Sigmoid colon (tissue), 7 donors: ENCODE measurements around the gene LHB. TPM values are rescaled to one million over a fixed set of nuclear protein-coding genes. Genes with fewer than 3 reads are reported as not detected.
A peak's percentile ranks its signal among the peaks of the same experiment; 100 is the strongest.

Source experiments
- DNase-seq: peaks from one replicate; pipeline ENCODE4 v3.0.0-alpha.2; 2019
- H3K27ac ChIP-seq, 4 donors: fragments of 200-600 bp; sonication (generic); one replicate each; pipeline ENCODE4 v1.5.1; 2016 to 2019; ENCODE audit warnings: mild to moderate bottlenecking in 1 of 4
- H3K27me3 ChIP-seq, 3 donors: fragments of 200-600 bp; sonication (generic); one replicate each; pipeline ENCODE4 v1.5.1; 2019; ENCODE audit warnings: mild to moderate bottlenecking in 1 of 3
- H3K36me3 ChIP-seq, 4 donors: fragments of 200-600 bp; sonication (generic); one replicate each; pipeline ENCODE4 v1.5.1; 2016 to 2019
- H3K4me1 ChIP-seq, 4 donors: fragments of 200-600 bp; sonication (generic); one replicate each; pipeline ENCODE4 v1.5.1; 2017 to 2019
- H3K4me3 ChIP-seq, 4 donors: fragments of 200-600 bp; sonication (generic); one replicate each; pipeline ENCODE4 v1.5.1; 2017 to 2019; ENCODE audit warnings: mild to moderate bottlenecking in 2 of 4, moderate library complexity in 1 of 4
- H3K9me3 ChIP-seq, 4 donors: fragments of 200-600 bp in 3 of 4; sonication (generic) in 3 of 4; one replicate each; pipeline versions ENCODE4 v1.5.1 to v1.6.1; 2013 to 2019
- CTCF ChIP-seq, 4 experiments: fragments of 450-650 bp in 3 of 4; fragments of 200-600 bp in 1 of 4; IDR thresholded peaks; one replicate each; pipeline ENCODE4 v1.5.1; 2016 to 2019; ENCODE audit warnings: antibody characterized with exemption in 4 of 4, mild to moderate bottlenecking in 3 of 4, moderate library complexity in 2 of 4
- EP300 ChIP-seq, 4 donors: sonication (generic); formaldehyde crosslinking; IDR thresholded peaks; one replicate each; pipeline ENCODE4 v1.6.1; 2017; ENCODE audit warnings: antibody characterized with exemption in 4 of 4
- POLR2A ChIP-seq, 2 donors: fragments of 450-650 bp; IDR thresholded peaks; one replicate each; pipeline ENCODE4 v1.6.1; 2016; ENCODE audit warnings: antibody characterized with exemption in 2 of 2, mild to moderate bottlenecking in 2 of 2, moderate library complexity in 2 of 2
- POLR2AphosphoS5 ChIP-seq, 4 donors: sonication (generic); formaldehyde crosslinking; IDR thresholded peaks; one replicate each; pipeline ENCODE4 v1.6.1; 2017; ENCODE audit warnings: antibody characterized with exemption in 4 of 4
- WGBS, 2 donors: extraction: QIAGEN DNeasy Blood & Tissue Kit; methylation state at CpG; one replicate each; pipeline ENCODE4 v1.1.7; 2013; 5-methylcytosine and 5-hydroxymethylcytosine counted together
- intact Hi-C: fragments of 100-400 bp; cut with DNase I; formaldehyde crosslinking; loops from one replicate; pipeline ENCODE4 v1.15.1; 2023
- polyA plus RNA-seq, 3 donors: library from polyadenylated mRNA; stranded (reverse); fragments of 200-250 nt; gene quantifications; one replicate each; pipeline ENCODE4 v1.2.3, GENCODE V29; 2013
- total RNA-seq, 4 donors: library from RNA; depleted of rRNA; stranded (reverse); fragments of >200 nt; gene quantifications; one replicate each; pipeline ENCODE4 v1.1.0, GENCODE V29; 2016
- donor health status: healthy with polysubstance abuse.
- donor health status: Bipolar disorder and iron deficiency.
- donor health status: healthy.

Gene LHB
- total and polyA plus RNA-seq, 7 donors = not detected

- no peaks in the 10 kb centered on the region for H3K9me3 ChIP-seq
- TF ChIP-seq EP300 (IDR thresholded peaks at IDR 0.05) (no peak), POLR2AphosphoS5 (IDR thresholded peaks at IDR 0.05) (no peak), CTCF (IDR thresholded peaks at IDR 0.05) (no peak), POLR2A (IDR thresholded peaks at IDR 0.05) (no peak)
- no peak overlapping the region for H3K4me3 ChIP-seq
- H3K27me3 ChIP-seq = no peaks in the 10 kb centered on the region
- 93 to 95% methylated on average over 3 of the region's 3 CpGs for WGBS, 2 donors
- H3K36me3 ChIP-seq = peaks cover 8 to 74% (median 24%) of the 10 kb centered on the region in 4 donors
- intact Hi-C loops = no loop called here
- H3K4me1 ChIP-seq = peaks cover 0 to 14% (median 13%) of the 10 kb centered on the region in 4 donors
- DNase-seq = no peak
- H3K27ac ChIP-seq = no peak overlapping the region
Observed at GRCh38 chr19:48986211-48986610, 30.7 kb downstream of the LHB start.

- Histone ChIP-seq H3K36me3 (peaks cover 8 to 78% (median 24%) of the 10 kb centered on the region in 4 donors), H3K27ac (no peak overlapping the region)
- 95 to 97% methylated on average over 13 of the region's 13 CpGs for WGBS, 2 donors
Observed at GRCh38 chr19:48985711-48986110, 31.2 kb downstream of the LHB start.

GRCh38 chr19:48982280-48982679 lies 34.6 kb downstream of the LHB start:
- intact Hi-C loops = no loop called here
- Histone ChIP-seq H3K27ac (no peak overlapping the region), H3K36me3 (peaks cover 8 to 70% (median 20%) of the 10 kb centered on the region in 4 donors), H3K4me3 (no peak overlapping the region), H3K4me1 (peaks cover 0 to 16% (median 14%) of the 10 kb centered on the region in 4 donors), H3K9me3 (no peaks in the 10 kb centered on the region), H3K27me3 (no peaks in the 10 kb centered on the region)
- no peak for DNase-seq
- WGBS, 2 donors = 97% methylated on average over 9 of the region's 9 CpGs
- TF ChIP-seq EP300 (IDR thresholded peaks at IDR 0.05) (no peak), POLR2AphosphoS5 (IDR thresholded peaks at IDR 0.05) (no peak), POLR2A (IDR thresholded peaks at IDR 0.05) (no peak), CTCF (IDR thresholded peaks at IDR 0.05) (no peak)

More at GRCh38 chr19:48985711-48986110, 31.2 kb downstream of the LHB start:
- Histone ChIP-seq H3K4me1 (peaks cover 0 to 9% (median 8%) of the 10 kb centered on the region in 4 donors), H3K27me3 (no peaks in the 10 kb centered on the region), H3K4me3 (no peak overlapping the region), H3K9me3 (no peaks in the 10 kb centered on the region)
- intact Hi-C loops = no loop called here
- DNase-seq = no peak
- no peak for TF ChIP-seq POLR2A (IDR thresholded peaks at IDR 0.05)
- TF ChIP-seq CTCF (IDR thresholded peaks at IDR 0.05) = no peak
- TF ChIP-seq EP300 (IDR thresholded peaks at IDR 0.05) = no peak
- no peak for TF ChIP-seq POLR2AphosphoS5 (IDR thresholded peaks at IDR 0.05)

- no peaks in the 10 kb centered on the region for H3K9me3 ChIP-seq
- peak overlapping the region in 1 of 4 donors; percentile 88 for H3K27ac ChIP-seq
- 49 to 56% methylated on average over 2 of the region's 2 CpGs for WGBS, 2 donors
- H3K4me1 ChIP-seq = peaks cover 0 to 16% (median 14%) of the 10 kb centered on the region in 4 donors
- intact Hi-C loops = no loop called here
- H3K27me3 ChIP-seq = no peaks in the 10 kb centered on the region
- peaks cover 8 to 72% (median 16%) of the 10 kb centered on the region in 4 donors for H3K36me3 ChIP-seq
- H3K4me3 ChIP-seq = no peak overlapping the region
- DNase-seq = no peak
- TF ChIP-seq CTCF (IDR thresholded peaks at IDR 0.05) (no peak), EP300 (IDR thresholded peaks at IDR 0.05) (no peak), POLR2A (IDR thresholded peaks at IDR 0.05) (no peak), POLR2AphosphoS5 (IDR thresholded peaks at IDR 0.05) (no peak)
Observed at GRCh38 chr19:48977061-48977460, 39.8 kb downstream of the LHB start.
